Measurements from ENCODE around the gene REN.

The REN gene

DNA sequence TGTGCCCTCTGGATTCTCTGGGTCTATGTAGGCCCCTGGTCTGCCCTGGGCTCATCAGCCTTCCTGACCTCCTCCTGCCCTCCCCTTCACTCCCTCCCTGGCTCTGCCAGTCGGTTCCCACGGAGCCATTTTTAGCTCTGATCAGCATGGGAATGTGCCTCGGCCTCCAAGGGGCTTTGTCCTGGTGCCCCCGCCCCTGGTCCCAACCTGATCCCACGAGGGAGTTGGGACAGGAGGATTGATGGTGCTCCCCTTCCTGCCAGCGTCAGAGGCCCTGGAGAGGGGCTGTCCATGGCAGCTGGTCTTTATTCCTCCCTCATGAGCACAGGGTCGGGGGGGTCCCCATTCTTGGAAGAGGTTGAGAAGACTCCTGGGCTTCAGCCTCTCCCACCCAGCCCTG is 39.2 kb downstream of the REN start:
- TF ChIP-seq, protein P1, sequence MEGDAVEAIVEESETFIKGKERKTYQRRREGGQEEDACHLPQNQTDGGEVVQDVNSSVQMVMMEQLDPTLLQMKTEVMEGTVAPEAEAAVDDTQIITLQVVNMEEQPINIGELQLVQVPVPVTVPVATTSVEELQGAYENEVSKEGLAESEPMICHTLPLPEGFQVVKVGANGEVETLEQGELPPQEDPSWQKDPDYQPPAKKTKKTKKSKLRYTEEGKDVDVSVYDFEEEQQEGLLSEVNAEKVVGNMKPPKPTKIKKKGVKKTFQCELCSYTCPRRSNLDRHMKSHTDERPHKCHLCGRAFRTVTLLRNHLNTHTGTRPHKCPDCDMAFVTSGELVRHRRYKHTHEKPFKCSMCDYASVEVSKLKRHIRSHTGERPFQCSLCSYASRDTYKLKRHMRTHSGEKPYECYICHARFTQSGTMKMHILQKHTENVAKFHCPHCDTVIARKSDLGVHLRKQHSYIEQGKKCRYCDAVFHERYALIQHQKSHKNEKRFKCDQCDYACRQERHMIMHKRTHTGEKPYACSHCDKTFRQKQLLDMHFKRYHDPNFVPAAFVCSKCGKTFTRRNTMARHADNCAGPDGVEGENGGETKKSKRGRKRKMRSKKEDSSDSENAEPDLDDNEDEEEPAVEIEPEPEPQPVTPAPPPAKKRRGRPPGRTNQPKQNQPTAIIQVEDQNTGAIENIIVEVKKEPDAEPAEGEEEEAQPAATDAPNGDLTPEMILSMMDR (IDR thresholded peaks at IDR 0.05; ENCODE audit: extremely low read depth, insufficient read depth, missing control alignments): no peak
- no peak for DNase-seq (ENCODE audit: low spot score)
- in situ Hi-C loops (cut with MboI; ENCODE audit: low pct_unique_long_range_greater_than_20kb, low sequenced_read_pairs, unreplicated experiment): loop anchor here (10.0 kb wide), 1 partner anchor 262 kb away; the partner anchor contains the start of gene SNRPE

DNA sequence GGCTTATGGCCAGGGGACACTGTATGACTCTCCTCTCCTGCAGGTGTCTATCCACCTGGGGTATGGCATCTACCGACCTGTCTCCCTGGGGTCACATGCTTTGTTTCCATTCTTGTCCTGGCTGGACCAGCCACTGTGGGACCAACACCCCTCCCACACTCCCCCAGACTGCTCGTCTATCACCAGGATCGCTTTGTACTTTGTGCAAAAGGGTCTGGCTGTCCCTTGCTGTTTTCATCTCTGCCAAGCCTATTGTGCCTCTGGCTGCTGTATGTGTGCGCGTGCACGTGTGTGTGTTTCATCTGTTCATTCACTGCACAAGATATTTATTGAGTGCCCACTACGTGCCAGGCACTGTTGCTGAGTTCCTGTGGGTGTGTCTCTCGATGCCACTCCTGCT is 39.8 kb downstream of the REN start:
- in situ Hi-C loops (cut with MboI; ENCODE audit: low pct_unique_long_range_greater_than_20kb, low sequenced_read_pairs, unreplicated experiment): loop anchor here (10.0 kb wide), 1 partner anchor 262 kb away; the partner anchor contains the start of gene SNRPE
- DNase-seq (ENCODE audit: low spot score): no peak

DNA sequence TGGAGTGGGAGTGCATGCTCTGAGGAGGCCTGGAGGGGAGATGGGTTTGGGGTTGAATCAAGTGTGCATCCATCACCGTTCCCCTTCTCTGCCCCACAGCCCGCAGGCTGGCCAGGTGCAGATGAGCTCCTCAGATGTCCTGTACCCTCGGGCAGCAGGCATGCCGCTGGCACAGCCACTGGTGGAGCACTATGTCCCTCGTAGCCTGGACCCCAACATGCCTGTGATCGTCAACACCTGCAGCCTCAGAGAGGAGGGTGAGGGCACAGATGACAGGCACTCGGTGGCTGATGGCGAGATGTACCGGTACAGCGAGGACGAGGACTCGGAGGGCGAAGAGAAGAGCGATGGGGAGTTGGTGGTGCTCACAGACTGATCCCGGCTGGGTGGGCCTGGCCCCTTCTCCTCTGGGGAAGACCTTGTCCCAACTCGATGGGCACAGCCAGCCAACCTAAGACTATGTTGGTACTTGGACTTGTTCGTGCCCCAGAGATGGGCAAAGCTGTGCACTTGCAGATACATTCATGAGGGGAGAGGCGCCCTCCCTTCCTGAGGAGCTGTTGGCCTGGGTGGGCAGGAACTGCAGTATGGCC is 40.3 kb downstream of the REN start:
- DNase-seq (ENCODE audit: low spot score): no peak
- TF ChIP-seq, protein P1 (IDR thresholded peaks at IDR 0.05; ENCODE audit: extremely low read depth, insufficient read depth, missing control alignments): no peak
- in situ Hi-C loops (cut with MboI; ENCODE audit: low pct_unique_long_range_greater_than_20kb, low sequenced_read_pairs, unreplicated experiment): loop anchor here (10.0 kb wide), 1 partner anchor 261 kb away; the partner anchor contains the start of gene SNRPE

More for the DNA sequence above, 39.8 kb downstream of the REN start:
- TF ChIP-seq, protein P1 (IDR thresholded peaks at IDR 0.05; ENCODE audit: extremely low read depth, insufficient read depth, missing control alignments): no peak

DNA sequence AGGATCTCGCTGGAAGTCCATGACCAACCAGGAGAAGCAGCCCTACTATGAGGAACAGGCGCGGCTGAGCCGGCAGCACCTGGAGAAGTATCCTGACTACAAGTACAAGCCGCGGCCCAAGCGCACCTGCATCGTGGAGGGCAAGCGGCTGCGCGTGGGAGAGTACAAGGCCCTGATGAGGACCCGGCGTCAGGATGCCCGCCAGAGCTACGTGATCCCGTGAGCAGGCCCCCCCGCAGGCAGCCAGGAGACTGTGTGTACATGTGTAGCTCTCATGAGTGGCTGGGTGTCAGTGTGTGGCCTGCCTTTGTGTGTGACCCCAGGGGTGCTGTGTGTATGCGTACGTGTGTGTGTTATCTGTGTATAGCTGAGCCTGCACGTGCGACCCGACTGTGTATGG is 41.5 kb downstream of the REN start:
- no peak for DNase-seq (ENCODE audit: low spot score)
- TF ChIP-seq, protein P1 (IDR thresholded peaks at IDR 0.05; ENCODE audit: extremely low read depth, insufficient read depth, missing control alignments): no peak
- in situ Hi-C loops (cut with MboI; ENCODE audit: low pct_unique_long_range_greater_than_20kb, low sequenced_read_pairs, unreplicated experiment): loop anchor here (10.0 kb wide), 1 partner anchor 260 kb away; the partner anchor contains the start of gene SNRPE

DNA sequence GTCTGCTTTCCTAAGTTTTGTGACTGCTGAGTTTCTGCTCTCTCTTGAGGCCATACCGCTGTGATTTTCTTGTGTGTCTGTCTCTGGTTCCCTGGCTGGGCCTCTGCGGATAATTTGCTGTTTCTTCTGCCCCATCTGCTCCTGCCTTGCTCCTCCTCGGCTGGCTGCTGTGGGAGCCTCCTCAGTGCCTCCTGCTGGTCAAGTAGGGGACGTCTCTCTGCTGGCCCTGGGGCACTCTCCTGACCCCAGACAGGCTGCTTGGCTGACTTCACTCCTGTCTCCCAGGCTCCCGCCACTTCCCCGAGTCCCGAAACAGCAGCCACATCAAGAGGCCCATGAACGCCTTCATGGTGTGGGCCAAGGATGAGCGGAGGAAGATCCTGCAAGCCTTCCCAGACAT is 42.8 kb downstream of the REN start:
- in situ Hi-C loops (cut with MboI; ENCODE audit: low pct_unique_long_range_greater_than_20kb, low sequenced_read_pairs, unreplicated experiment): loop anchor here (10.0 kb wide), 1 partner anchor 259 kb away; the partner anchor contains the start of gene SNRPE
- TF ChIP-seq, protein P1 (IDR thresholded peaks at IDR 0.05; ENCODE audit: extremely low read depth, insufficient read depth, missing control alignments): no peak
- DNase-seq (ENCODE audit: low spot score): peak; percentile 52

DNA sequence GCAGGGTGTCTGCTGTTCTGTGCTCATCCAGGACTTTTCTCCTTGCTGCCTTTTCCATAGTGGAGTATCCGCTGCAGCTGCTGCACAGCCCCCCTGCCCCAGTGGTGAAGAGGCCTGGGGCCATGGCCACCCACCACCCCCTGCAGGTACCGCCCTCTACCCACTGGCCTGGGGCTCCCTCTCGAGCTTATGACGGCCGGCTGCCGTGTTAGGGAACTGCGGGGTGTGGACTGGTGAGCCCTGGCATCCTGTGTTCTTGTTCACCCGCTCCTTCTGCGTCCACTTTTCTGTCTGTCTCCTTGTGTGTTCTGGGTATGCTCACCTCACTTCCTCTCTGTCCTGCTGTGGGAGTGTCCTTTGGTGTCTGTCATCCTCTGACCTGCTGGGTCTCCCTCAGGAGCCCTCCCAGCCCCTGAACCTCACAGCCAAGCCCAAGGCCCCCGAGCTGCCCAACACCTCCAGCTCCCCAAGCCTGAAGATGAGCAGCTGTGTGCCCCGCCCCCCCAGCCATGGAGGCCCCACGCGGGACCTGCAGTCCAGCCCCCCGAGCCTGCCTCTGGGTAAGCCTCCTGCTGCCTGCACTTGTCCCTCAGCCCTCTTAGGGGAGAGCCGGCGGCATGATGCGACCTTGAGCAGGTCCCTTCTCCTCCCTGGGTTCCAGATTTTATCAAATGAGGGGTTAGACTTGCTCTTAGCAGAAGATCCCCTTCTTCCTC is 44.1 kb downstream of the REN start:
- no peak for DNase-seq (ENCODE audit: low spot score)
- TF ChIP-seq, protein P1 (IDR thresholded peaks at IDR 0.05; ENCODE audit: extremely low read depth, insufficient read depth, missing control alignments): no peak
- in situ Hi-C loops (cut with MboI; ENCODE audit: low pct_unique_long_range_greater_than_20kb, low sequenced_read_pairs, unreplicated experiment): loop anchor here (10.0 kb wide), 1 partner anchor 257 kb away; the partner anchor contains the start of gene SNRPE
